Stimulated activated CD8-positive, alpha-beta memory T cell treated with anti-CD3 and anti-CD28 coated beads, Interleukin-4, amount 100 ng/mL, for 24 hours (primary cell): ENCODE measurements around the gene ABCA5.

Experiments
- DNase-seq: peaks from one replicate; pipeline ENCODE4 v3.0.0-alpha.2; 2020; ENCODE audit warnings: low read depth

ABCA5 gene

GRCh38 chr17:69254187-69254586 lies 72.7 kb downstream of the ABCA5 start:
- DNase-seq, result no peak

- DNase-seq, result no peak
Measured at GRCh38 chr17:69250641-69251040, 76.3 kb downstream of the ABCA5 start.

GRCh38 chr17:69246726-69247375 lies 80.1 kb downstream of the ABCA5 start:
- DNase-seq, result no peak

DNA sequence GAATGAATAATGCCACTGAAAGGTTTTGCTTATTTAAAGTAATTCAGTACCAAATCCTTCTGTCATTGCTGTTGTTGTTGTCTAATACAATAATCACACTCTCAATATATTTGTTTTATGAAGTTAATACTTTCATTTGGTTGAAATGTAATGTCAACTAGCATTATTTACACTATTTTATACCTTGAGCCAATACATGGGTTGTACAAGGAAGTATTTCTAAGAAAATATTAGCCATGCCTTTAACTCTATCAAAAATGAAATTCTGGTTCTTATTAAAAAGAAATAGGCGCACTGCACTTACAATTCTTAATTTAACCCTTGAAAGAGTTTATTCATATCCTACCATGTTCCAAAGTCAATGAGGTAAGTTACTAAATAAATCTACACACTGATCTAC lies 80.7 kb downstream of the ABCA5 start:
- no peak for DNase-seq

- no peak for DNase-seq
Measured at GRCh38 chr17:69245617-69246016, 81.3 kb downstream of the ABCA5 start.

DNA sequence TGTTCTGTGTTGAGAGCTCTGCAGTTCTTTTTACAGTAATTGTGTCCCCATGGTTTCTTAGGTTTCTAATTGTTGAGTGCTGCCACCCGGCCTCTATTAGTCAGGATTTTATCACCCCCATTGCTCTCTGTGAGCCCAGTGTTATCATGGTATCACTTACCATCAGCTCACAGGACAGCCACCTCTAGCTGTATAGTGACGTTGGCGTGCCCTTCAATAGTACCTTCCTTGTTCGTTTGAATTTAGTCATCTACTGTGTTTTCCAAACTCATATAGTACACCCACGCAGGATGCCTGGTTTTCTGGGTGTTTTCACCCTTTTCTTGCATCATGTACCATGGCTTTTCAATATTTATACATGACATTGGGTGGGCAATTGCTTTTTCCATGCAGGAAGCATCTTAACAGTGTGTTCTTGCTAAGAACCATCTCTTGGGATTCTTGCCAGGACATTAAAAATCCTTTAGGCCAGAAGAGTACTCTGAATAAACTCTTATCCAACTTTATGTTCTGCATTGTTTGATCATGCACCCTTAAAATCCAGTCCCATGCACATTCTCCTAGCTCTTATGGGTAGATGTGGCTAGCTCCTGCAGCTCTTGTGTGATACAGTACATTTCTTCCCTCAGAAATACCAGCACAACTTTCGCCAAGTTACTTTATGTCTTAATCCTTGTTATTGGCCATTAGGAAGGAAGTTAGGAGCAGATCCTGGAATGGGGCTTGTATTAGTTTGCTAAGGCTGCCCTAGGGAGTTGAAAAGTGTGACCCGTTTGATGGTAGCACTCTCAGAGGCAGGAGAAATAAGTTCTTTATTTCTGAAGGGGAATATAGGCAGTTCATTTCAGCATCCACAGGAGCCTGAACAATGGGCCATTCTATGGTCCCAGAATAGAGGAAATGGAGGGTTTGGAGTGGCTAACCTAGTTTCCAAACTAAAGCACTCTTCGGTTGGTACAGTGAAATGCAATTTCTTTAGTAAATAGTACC lies 87.0 kb downstream of the ABCA5 start:
- DNase-seq, result no peak

GRCh38 chr17:69236946-69237345 lies 90.0 kb downstream of the ABCA5 start:
- DNase-seq, result no peak

DNA sequence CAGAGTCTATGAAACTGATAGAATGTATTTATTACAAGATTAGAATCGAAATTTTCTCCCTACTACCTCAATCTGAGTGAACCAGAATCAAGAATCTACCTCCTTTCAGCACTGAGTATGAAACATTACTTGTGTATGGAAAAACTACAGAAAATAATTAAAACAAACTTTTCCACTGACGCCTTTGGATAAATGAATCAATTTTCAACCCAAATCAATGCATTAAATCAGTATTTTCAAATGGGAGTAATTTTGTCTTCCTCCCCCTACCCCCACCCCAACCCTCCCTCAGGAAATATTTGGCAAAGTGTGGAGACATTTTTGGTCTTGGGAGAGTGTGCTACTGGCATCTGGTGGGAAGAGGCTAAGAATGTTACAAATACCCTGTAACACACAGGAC lies 90.5 kb downstream of the ABCA5 start:
- DNase-seq, result no peak

GRCh38 chr17:69235338-69236058 lies 91.4 kb downstream of the ABCA5 start:
- DNase-seq, result peak; percentile 41

DNA sequence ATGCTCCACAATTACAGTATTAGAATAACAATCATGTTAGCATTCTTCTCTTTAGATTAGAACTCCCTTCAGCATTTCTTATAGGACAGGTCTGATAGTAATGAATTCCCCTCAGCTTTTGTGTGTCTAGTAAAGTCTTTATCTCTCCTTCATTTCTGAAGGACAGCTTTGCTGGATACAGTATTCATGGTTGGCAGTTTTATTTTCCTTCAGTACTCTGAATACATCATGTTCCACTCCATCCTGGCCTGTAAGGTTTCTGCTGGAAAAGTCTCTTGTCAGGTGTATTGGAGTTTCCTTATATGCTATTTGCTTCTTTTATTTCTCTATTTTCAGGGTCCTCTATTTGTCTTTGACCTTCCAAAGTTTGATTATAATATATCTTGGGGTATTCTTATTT lies 94.3 kb downstream of the ABCA5 start:
- no peak for DNase-seq

GRCh38 chr17:69231521-69231920 lies 95.4 kb downstream of the ABCA5 start:
- no peak for DNase-seq

DNA sequence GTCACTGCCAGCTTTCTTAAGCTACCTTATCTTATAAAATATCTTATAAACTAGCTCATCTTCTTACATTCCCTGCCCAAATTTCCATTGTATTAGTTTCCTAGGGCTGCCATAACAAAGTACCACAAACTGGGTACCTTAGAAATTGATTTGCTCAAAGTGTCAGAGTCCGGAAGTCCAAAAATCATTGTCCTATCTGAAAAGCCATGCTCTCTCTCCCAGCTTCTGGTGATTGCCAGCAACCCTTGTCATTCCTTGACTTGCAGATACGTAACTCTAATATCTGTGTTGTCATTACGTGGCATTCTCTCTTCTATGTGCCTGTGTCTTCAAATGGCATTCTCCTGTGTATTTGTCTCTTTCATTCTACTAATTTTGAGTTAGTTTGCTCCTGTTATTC lies 96.0 kb downstream of the ABCA5 start:
- DNase-seq, result no peak

DNA sequence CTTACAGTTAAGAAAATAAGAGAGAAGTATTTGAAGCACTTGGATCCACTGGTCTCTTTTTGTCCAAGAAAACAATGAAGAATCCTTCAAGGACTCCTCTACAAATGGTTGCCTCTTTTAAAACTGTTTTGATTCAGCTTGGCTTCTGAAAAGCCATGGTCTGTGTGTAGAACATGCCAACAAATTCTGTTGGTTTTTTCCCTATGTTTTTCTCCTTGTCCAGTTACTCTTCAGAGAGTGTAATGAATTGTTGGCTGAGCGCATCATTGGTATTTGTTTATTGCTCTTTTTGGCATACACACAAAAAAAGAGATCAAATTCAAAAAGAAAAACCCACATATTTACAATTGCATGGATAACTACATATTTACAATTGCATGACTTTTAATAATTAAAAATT lies 98.4 kb downstream of the ABCA5 start, which contains the start of gene ABCA10:
TSS of gene ABCA10 (minus strand) at position 249 of the 400 bp plus-strand sequence. CDS start 3,466 bp downstream, outside the sequence.
- no peak for DNase-seq

DNA sequence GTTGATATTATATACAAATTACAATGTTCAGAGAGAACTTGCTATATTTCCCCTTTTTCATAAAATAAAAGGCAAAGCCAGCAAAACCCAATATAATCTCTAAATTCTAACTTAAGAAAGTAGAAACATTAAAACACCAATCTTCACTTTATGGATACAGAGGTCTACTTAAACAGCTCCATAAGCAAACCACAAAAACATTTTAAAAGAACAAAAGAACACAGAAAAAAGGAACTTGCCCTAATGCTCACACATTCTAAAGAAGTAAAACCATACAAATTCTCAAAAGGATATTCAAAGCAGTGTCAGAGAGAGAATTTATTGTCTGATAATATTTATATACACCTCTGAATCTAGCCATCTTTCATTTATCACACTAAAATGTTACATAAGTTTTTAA lies 98.9 kb downstream of the ABCA5 start:
- no peak for DNase-seq

- no peak for DNase-seq
Measured at GRCh38 chr17:69227541-69227940, 99.4 kb downstream of the ABCA5 start.

GRCh38 chr17:69223809-69224208 lies 103.1 kb downstream of the ABCA5 start:
- DNase-seq, result no peak

DNA sequence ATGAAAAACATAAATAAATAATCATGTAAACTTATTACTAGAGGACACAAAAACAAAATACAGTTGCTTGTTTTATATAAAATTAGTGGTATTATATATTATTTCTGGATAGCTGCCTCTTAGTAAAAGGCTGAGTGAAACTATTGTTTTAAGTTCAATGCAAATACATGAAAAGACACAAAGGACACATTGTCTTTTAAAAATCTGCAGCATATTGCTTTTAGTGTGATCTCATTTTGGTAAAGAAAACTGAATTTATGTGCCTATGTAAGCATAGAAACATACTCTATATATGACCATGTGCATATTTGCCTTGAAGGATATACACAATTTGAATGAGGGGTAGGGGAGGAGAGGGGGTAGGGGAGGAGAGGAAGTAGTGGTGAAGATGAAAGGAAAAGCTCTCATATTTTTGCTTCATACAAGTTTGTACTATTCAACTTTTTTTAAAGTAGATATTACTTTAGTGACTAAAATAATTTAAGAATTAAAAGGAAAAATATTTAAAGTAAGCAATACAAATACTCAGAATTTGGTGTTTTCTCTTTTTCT lies 104.2 kb downstream of the ABCA5 start:
- no peak for DNase-seq

DNA sequence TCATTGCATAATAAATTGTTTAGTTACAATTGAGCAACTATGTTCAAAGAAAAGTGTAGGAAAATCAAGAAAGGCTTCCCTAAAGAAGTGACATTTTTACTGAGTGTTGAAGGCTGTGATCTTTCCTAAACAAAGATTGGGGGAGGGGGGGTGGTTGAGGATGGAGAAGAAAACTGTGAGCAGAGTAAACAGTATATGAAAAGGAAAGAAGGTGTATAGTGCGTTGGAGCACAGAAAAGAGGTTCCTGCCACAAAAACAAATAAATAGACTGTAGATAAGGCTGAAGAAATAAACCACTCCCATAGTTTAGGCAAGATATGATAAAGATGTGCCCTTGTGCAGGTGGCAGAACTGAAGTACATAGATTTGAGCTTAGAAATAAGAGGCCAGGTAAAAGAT lies 106.8 kb downstream of the ABCA5 start:
- DNase-seq, result no peak

GRCh38 chr17:69218986-69219385 lies 107.9 kb downstream of the ABCA5 start:
- DNase-seq, result no peak

GRCh38 chr17:69213059-69213813 lies 113.7 kb downstream of the ABCA5 start:
- no peak for DNase-seq

DNA sequence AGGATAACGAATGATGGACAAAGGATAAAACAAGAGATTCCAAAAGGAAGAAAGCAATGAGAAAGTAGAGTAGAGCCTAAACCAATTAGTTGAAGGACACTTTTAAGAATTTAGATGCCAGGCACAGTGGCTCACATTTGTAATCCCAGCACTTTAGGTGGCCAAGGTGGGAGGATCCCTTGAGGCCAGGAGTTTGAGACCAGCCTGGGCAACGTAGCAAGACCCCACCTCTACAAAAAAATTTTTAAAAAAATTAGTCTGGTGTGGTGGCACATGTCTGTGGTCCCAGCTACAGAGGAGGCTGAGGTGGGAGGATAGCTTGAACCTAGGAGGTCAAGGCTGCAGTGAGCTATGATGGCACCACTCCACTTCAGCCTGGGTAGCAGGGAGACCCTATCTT lies 118.3 kb downstream of the ABCA5 start:
- DNase-seq, result no peak

- DNase-seq, result no peak
Measured at GRCh38 chr17:69207151-69207550, 119.8 kb downstream of the ABCA5 start.
